Measurements from ENCODE around the gene OR2AT4. TPM values are rescaled to one million over a fixed set of nuclear protein-coding genes. Genes with fewer than 3 reads are reported as not detected.
"Not testable (repeated sequence)": the region's sequence is repeated elsewhere in the genome, so short reads cannot be mapped to it uniquely, and the experiment has no call there.

The OR2AT4 gene
- total RNA-seq, 2 donors from 2014 or later, result not detected

- intact Hi-C loops (cut with DNase I), result no loop called here
- no peak overlapping the region for H3K4me3 ChIP-seq
- no peak for DNase-seq
- H3K36me3 ChIP-seq, result no peaks in the 10 kb centered on the region
- TF ChIP-seq, protein P1, sequence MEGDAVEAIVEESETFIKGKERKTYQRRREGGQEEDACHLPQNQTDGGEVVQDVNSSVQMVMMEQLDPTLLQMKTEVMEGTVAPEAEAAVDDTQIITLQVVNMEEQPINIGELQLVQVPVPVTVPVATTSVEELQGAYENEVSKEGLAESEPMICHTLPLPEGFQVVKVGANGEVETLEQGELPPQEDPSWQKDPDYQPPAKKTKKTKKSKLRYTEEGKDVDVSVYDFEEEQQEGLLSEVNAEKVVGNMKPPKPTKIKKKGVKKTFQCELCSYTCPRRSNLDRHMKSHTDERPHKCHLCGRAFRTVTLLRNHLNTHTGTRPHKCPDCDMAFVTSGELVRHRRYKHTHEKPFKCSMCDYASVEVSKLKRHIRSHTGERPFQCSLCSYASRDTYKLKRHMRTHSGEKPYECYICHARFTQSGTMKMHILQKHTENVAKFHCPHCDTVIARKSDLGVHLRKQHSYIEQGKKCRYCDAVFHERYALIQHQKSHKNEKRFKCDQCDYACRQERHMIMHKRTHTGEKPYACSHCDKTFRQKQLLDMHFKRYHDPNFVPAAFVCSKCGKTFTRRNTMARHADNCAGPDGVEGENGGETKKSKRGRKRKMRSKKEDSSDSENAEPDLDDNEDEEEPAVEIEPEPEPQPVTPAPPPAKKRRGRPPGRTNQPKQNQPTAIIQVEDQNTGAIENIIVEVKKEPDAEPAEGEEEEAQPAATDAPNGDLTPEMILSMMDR (IDR thresholded peaks at IDR 0.05), result no peak
- H3K27me3 ChIP-seq, result no peaks in the 10 kb centered on the region
- no peak overlapping the region for H3K27ac ChIP-seq
- no peaks in the 10 kb centered on the region for H3K9me3 ChIP-seq
- H3K9ac ChIP-seq (ENCODE audit: low read depth in 2 of 2, low read length in 2 of 2), result no peak overlapping the region
- H3K4me1 ChIP-seq, result no peaks in the 10 kb centered on the region
Observed at GRCh38 chr11:75051043-75051442, 45.6 kb downstream of the OR2AT4 start.

- Histone ChIP-seq H3K4me3 (no peak overlapping the region), H3K4me1 (no peaks in the 10 kb centered on the region), H3K27ac (no peak overlapping the region), H3K36me3 (no peaks in the 10 kb centered on the region), H3K9ac (ENCODE audit: low read depth in 2 of 2, low read length in 2 of 2) (no peak overlapping the region), H3K9me3 (no peaks in the 10 kb centered on the region), H3K27me3 (no peaks in the 10 kb centered on the region)
- intact Hi-C loops (cut with DNase I), result no loop called here
- DNase-seq, result no peak
- TF ChIP-seq, protein P1 (IDR thresholded peaks at IDR 0.05), result no peak
Observed at GRCh38 chr11:75050516-75050915, 46.2 kb downstream of the OR2AT4 start.

- intact Hi-C loops (cut with DNase I); H3K4me3 ChIP-seq; H3K9me3 ChIP-seq; H3K9ac ChIP-seq (ENCODE audit: low read depth in 2 of 2, low read length in 2 of 2); H3K27me3 ChIP-seq; H3K36me3 ChIP-seq; H3K27ac ChIP-seq; H3K4me1 ChIP-seq: not testable (repeated sequence)
- DNase-seq, result peak; percentile 36
Observed at GRCh38 chr11:75049501-75050266, 47.0 kb downstream of the OR2AT4 start.

DNA sequence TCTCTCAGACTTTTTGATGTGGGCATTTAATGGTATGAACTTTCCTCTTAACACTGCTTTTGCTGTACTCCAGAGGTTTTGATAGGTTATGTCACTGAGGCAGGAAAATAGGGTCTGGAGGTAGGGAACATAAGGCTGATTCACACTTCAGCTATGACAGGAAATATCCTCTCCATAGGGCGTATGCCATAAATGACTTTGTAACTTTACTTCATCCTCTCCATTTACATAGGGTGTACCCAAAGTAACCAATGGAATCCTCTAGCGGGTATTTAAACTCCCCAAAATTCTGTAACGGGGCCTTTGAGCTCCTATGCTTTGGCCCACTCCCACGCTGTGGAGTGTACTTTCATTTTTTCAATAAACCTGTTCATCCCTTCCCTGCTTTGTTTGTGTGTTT, 49.5 kb downstream of the OR2AT4 start:
- no peak for DNase-seq
- no peaks in the 10 kb centered on the region for H3K27me3 ChIP-seq
- no peak overlapping the region for H3K4me3 ChIP-seq
- TF ChIP-seq, protein P1 (IDR thresholded peaks at IDR 0.05), result no peak
- no peak overlapping the region for H3K27ac ChIP-seq
- H3K4me1 ChIP-seq, result no peaks in the 10 kb centered on the region
- intact Hi-C loops (cut with DNase I), result no loop called here
- H3K36me3 ChIP-seq, result no peaks in the 10 kb centered on the region
- H3K9ac ChIP-seq (ENCODE audit: low read depth in 2 of 2, low read length in 2 of 2), result no peak overlapping the region
- no peaks in the 10 kb centered on the region for H3K9me3 ChIP-seq

- intact Hi-C loops (cut with DNase I); H3K9me3 ChIP-seq; H3K4me1 ChIP-seq; H3K9ac ChIP-seq (ENCODE audit: low read depth in 2 of 2, low read length in 2 of 2); H3K27ac ChIP-seq; H3K4me3 ChIP-seq; DNase-seq; H3K27me3 ChIP-seq; H3K36me3 ChIP-seq: not testable (repeated sequence)
Observed at GRCh38 chr11:75046668-75047067, 50.0 kb downstream of the OR2AT4 start.

DNA sequence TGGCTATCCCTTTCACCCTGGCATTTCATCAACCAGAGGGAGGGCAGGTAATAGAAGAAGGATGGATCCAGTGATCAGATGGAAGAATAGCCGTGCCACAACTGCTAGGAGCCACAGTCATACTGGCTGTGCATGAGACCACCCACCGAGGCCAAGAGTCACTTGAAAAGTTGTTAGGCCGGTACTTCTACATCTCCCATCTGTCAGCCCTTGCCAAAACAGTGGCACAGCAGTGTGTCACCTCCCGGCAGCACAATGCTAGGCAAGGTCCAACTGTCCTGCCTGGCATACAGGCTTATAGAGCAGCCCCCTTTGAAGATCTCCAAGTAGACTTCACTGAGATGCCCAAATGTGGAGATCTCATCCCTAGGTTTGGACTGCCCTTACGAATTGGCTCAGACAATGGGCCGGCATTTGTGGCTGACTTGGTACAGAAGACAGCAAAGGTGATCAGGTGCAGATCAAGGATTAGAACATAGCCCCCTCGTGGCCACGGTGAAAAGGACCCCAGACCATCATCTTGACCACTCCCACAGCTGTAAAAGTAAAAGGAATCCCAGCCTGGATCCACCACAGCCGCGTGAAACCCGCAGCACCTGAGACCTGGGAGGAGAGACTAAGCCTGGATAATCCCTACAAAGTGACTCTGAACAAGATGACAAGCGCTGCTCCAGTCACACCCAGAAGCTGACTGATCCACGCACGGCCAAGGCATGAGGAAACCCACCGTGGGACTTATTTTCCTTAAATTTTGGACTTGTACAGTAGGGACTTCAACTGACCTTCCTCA, 52.1 kb downstream of the OR2AT4 start:
- H3K4me3 ChIP-seq; H3K27me3 ChIP-seq; H3K4me1 ChIP-seq; H3K36me3 ChIP-seq; DNase-seq; H3K27ac ChIP-seq; H3K9me3 ChIP-seq; intact Hi-C loops (cut with DNase I); H3K9ac ChIP-seq (ENCODE audit: low read depth in 2 of 2, low read length in 2 of 2): not testable (repeated sequence)

GRCh38 chr11:75041821-75042220, 54.9 kb downstream of the OR2AT4 start:
- intact Hi-C loops (cut with DNase I); DNase-seq: not testable (repeated sequence)

More at GRCh38 chr11:75041821-75042220, 54.9 kb downstream of the OR2AT4 start:
- H3K27ac ChIP-seq; H3K9ac ChIP-seq (ENCODE audit: low read depth in 2 of 2, low read length in 2 of 2); H3K27me3 ChIP-seq; H3K36me3 ChIP-seq; H3K4me1 ChIP-seq; H3K9me3 ChIP-seq; H3K4me3 ChIP-seq: not testable (repeated sequence)
